CD4-positive, alpha-beta memory T cell (primary cell): Measurements from ENCODE around the gene SYTL3. TPM values are rescaled to one million over a fixed set of nuclear protein-coding genes. Genes with fewer than 3 reads are reported as not detected.

Experiments
- CTCF ChIA-PET: fragments of 350-600 bp; sonication (Branson Sonifier 250); formaldehyde crosslinking; loops from one replicate; lab custom pipeline; 2021; ENCODE audit warnings: inconsistent platforms; ENCODE audit not compliant: partially characterized antibody; lab: Charles Lee
- POLR2A ChIA-PET: fragments of 350-600 bp; sonication (Branson Sonifier 250); formaldehyde crosslinking; loops from one replicate; lab custom pipeline; 2021; ENCODE audit not compliant: partially characterized antibody; lab: Charles Lee
- DNase-seq, 5 donors: peaks; one replicate each; pipeline versions ENCODE4 v3.0.0 to v3.0.0-alpha.2; 2020 to 2022; ENCODE audit warnings: mixed read lengths in 1 of 5
- H3K27ac ChIP-seq: one replicate; pipeline ENCODE4 v1.7.0; 2013; ENCODE audit warnings: low read depth, low read length
- H3K27me3 ChIP-seq: 2 replicates; pipeline ENCODE4 v1.7.0; 2013; ENCODE audit warnings: mild to moderate bottlenecking, low read length, moderate library complexity; ENCODE audit not compliant: insufficient read depth
- H3K36me3 ChIP-seq: 2 replicates; pipeline ENCODE4 v1.7.0; 2013; ENCODE audit warnings: mild to moderate bottlenecking, low read length, moderate library complexity; ENCODE audit not compliant: insufficient read depth
- H3K4me1 ChIP-seq: 2 replicates; pipeline ENCODE4 v1.7.0; 2013; ENCODE audit warnings: mild to moderate bottlenecking, low read length, moderate library complexity; ENCODE audit not compliant: insufficient read depth
- H3K4me3 ChIP-seq, 2 donors: one replicate each; pipeline ENCODE4 v1.7.0; 2013; ENCODE audit warnings: low read length in 2 of 2, mild to moderate bottlenecking in 1 of 2
- H3K9me3 ChIP-seq, 2 donors: one replicate each; pipeline ENCODE4 v1.7.0; 2013; ENCODE audit warnings: low read length in 2 of 2, control low read depth in 1 of 2; ENCODE audit not compliant: control insufficient read depth in 1 of 2
- H3K27ac Mint-ChIP-seq, 7 donors: one replicate each; pipeline ENCODE4 v1.8.0; 2020 to 2021; ENCODE audit warnings: mixed read lengths in 7 of 7, mild to moderate bottlenecking in 6 of 7, inconsistent platforms in 3 of 7, moderate library complexity in 3 of 7
- H3K27me3 Mint-ChIP-seq, 2 donors: one replicate each; pipeline ENCODE4 v1.8.0; 2020 to 2021; ENCODE audit warnings: mixed read lengths in 2 of 2
- H3K36me3 Mint-ChIP-seq, 2 donors: one replicate each; pipeline ENCODE4 v1.8.0; 2020 to 2021; ENCODE audit warnings: mixed read lengths in 2 of 2, inconsistent platforms in 1 of 2, mild to moderate bottlenecking in 1 of 2
- H3K4me1 Mint-ChIP-seq, 4 donors: one replicate each; pipeline ENCODE4 v1.8.0; 2020 to 2021; ENCODE audit warnings: mixed read lengths in 4 of 4, mild to moderate bottlenecking in 1 of 4
- H3K4me3 Mint-ChIP-seq, 8 donors: one replicate each; pipeline ENCODE4 v1.8.0; 2020 to 2021; ENCODE audit warnings: mixed read lengths in 8 of 8, mild to moderate bottlenecking in 7 of 8, moderate library complexity in 6 of 8, inconsistent platforms in 3 of 8
- H3K9me3 Mint-ChIP-seq, 8 donors: one replicate each; pipeline ENCODE4 v1.8.0; 2020 to 2021; ENCODE audit warnings: mixed read lengths in 8 of 8, mild to moderate bottlenecking in 5 of 8, inconsistent platforms in 3 of 8, moderate library complexity in 1 of 8
- intact Hi-C: fragments of 100-400 bp; cut with micrococcal nuclease; formaldehyde crosslinking; loops from one replicate; pipeline ENCODE4 v1.15.1; 2023
- polyA plus RNA-seq, 2 donors: library from polyadenylated mRNA; unstranded; fragments of 300-500 nt; fragmentation: Illumina TruSeq; gene quantifications; one replicate each; pipeline ENCODE4 v1.2.3, GENCODE V29; 2021
- total RNA-seq, 2 experiments: library from RNA; stranded (reverse); gene quantifications; one replicate each; pipeline ENCODE4 v1.2.3, GENCODE V29; 2021

The SYTL3 gene
- total and polyA plus RNA-seq, 4 experiments from 2014 or later = 11.9 to 24.3 (median 17.8) TPM

DNA sequence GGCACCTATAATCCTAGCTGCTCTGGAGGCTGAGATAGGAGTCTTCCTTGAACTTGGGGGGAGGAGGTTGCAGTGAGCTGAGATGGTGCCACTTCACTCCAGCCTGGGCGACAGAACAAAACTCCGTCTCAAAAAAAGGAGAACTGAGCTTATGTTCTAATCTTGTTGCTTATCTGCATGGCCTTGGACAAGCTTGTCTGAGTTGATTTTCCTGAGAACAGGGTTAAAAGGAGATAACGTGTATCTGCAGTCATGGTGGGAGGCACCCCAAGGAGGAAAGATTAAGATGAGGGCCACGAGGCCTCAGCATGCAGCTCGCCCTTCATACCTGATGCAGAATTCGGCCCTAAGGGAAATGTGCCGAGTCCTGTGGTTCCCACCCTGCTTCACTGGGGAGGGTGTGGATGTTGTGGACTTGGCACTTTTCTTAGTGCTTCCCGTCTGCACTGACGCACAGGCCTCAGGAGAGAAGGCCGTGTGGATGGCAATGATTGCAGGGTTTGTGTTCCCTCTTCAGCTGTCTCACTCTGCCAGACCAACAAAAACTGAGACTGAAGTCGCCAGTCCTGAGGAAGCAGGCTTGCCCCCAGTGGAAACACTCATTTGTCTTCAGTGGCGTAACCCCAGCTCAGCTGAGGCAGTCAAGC lies 113.1 kb downstream of the SYTL3 start:
- ChIA-PET CTCF (interaction anchor here (0.7 to 1.5 kb wide), 5 partner anchors 10 to 211 kb away, joined by 3 to 4 read pairs (median 3); no protein-coding TSS in a partner anchor), POLR2A (interaction anchor here (1.1 to 1.7 kb wide), 4 partner anchors 10 to 106 kb away, joined by 3 to 7 read pairs (median 4); no protein-coding TSS in a partner anchor)
- Mint-ChIP-seq H3K36me3 (peaks cover 40 to 74% of the 10 kb centered on the region in 2 donors), H3K9me3 (peaks cover 0 to 5% (median 0%) of the 10 kb centered on the region in 8 donors), H3K27ac (peak overlapping the region; percentile 26 to 91 (median 65)), H3K27me3 (no peaks in the 10 kb centered on the region), H3K4me1 (peaks cover 0 to 16% (median 1%) of the 10 kb centered on the region in 4 donors), H3K4me3 (no peak overlapping the region)
- no peaks in the 10 kb centered on the region for H3K27me3 ChIP-seq
- H3K36me3 ChIP-seq = peaks cover 40% of the 10 kb centered on the region
- DNase-seq = no peak
- no peak overlapping the region for H3K27ac ChIP-seq
- intact Hi-C loops = no loop called here
- H3K4me3 ChIP-seq = no peak overlapping the region
- no peaks in the 10 kb centered on the region for H3K9me3 ChIP-seq
- H3K4me1 ChIP-seq = no peaks in the 10 kb centered on the region

DNA sequence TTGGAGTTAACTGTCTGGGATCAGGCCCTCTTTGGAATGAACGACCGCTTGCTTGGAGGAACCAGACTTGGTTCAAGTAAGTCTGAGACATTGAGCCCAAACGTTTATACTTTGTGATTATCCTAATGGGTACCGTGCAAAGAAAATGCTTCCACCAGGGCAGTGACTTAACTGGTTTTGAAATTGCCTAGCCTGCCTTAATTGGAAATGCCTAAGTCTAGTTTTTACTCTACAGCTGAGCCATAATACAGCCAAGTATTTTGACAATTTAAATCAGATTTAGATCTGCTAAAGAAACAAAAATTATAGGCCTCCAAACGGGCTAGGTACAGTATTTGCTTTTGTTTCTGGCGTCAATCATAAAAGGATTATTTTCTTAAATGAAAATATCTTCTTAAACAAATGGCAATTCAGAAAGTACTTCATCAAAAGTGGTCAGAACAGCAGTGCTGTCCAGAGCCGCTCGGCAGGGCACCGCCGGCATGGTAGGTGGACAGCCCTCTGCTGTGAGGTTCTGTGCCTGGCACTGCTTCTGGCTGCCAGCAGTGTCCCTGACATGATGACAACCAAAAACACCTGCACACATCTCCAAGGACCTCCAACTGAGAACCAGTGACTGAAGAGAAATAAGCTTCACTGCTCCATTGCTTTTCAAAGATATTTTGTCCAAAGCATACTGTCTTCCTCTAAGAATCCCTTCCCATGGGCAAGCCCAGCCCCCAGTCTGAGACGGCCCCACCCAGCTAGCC lies 113.8 kb downstream of the SYTL3 start:
- POLR2A ChIA-PET = interaction anchor here (1.0 to 1.7 kb wide), 6 partner anchors 9 to 236 kb away, joined by 3 to 7 read pairs (median 3); partner anchors contain the start of gene RSPH3
- Mint-ChIP-seq H3K27ac (peak overlapping the region; percentile 19 to 90 (median 29)), H3K36me3 (peaks cover 47 to 80% of the 10 kb centered on the region in 2 donors), H3K27me3 (no peaks in the 10 kb centered on the region), H3K9me3 (peaks cover 0 to 5% (median 0%) of the 10 kb centered on the region in 8 donors), H3K4me1 (peaks cover 0 to 16% (median 1%) of the 10 kb centered on the region in 4 donors), H3K4me3 (peak overlapping the region in 1 of 8 donors; percentile 22)
- Histone ChIP-seq H3K9me3 (no peaks in the 10 kb centered on the region), H3K4me3 (no peak overlapping the region), H3K4me1 (no peaks in the 10 kb centered on the region), H3K27me3 (no peaks in the 10 kb centered on the region), H3K36me3 (peaks cover 47% of the 10 kb centered on the region), H3K27ac (no peak overlapping the region)
- DNase-seq = no peak
- intact Hi-C loops = no loop called here
- CTCF ChIA-PET = interaction anchor here (0.9 to 1.5 kb wide), 5 partner anchors 9 to 210 kb away, joined by 3 to 4 read pairs (median 3); no protein-coding TSS in a partner anchor

DNA sequence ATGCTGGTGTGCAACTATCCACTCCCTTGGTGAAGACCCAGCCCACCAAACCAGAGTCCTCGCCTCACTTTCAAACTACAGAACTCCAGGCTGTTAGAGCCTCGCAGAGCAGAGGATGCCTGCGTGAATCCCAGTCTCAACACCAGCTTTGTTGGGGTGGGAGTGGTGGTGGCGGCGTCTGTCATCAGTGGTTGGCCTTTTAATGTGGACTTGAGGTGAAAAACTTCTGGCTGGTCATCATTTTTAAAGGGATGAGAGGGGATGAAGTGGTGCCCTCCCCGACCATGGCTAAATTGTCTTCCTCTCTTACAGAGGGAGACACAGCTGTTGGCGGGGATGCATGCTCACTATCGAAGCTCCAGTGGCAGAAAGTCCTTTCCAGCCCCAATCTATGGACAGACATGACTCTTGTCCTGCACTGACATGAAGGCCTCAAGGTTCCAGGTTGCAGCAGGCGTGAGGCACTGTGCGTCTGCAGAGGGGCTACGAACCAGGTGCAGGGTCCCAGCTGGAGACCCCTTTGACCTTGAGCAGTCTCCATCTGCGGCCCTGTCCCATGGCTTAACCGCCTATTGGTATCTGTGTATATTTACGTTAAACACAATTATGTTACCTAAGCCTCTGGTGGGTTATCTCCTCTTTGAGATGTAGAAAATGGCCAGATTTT lies 114.5 kb downstream of the SYTL3 start:
- POLR2A ChIA-PET = interaction anchor here (1.0 to 1.5 kb wide), 5 partner anchors 25 to 236 kb away, joined by 3 to 5 read pairs (median 3); partner anchors contain the start of gene RSPH3
- intact Hi-C loops = no loop called here

GRCh38 chr6:158764926-158765325 lies 115.1 kb downstream of the SYTL3 start:
- no peak overlapping the region for H3K4me3 Mint-ChIP-seq
- Histone ChIP-seq H3K4me3 (no peak overlapping the region), H3K36me3 (peaks cover 60% of the 10 kb centered on the region), H3K27me3 (no peaks in the 10 kb centered on the region), H3K9me3 (no peaks in the 10 kb centered on the region), H3K4me1 (no peaks in the 10 kb centered on the region), H3K27ac (no peak overlapping the region)
- peaks cover 0 to 24% (median 1%) of the 10 kb centered on the region in 4 donors for H3K4me1 Mint-ChIP-seq
- CTCF ChIA-PET = no interaction called here
- DNase-seq = no peak
- H3K36me3 Mint-ChIP-seq = peaks cover 59 to 88% of the 10 kb centered on the region in 2 donors
- peak overlapping the region in 5 of 7 donors; percentile 32 to 90 (median 63) for H3K27ac Mint-ChIP-seq
- POLR2A ChIA-PET = interaction anchor here (1.1 to 1.6 kb wide), 5 partner anchors 24 to 235 kb away, joined by 3 to 5 read pairs (median 4); partner anchors contain the start of gene RSPH3
- intact Hi-C loops = no loop called here
- no peaks in the 10 kb centered on the region for H3K27me3 Mint-ChIP-seq
- H3K9me3 Mint-ChIP-seq = peaks cover 0 to 5% (median 0%) of the 10 kb centered on the region in 8 donors

More for the DNA sequence above, 114.5 kb downstream of the SYTL3 start:
- Mint-ChIP-seq H3K4me1 (peaks cover 0 to 18% (median 1%) of the 10 kb centered on the region in 4 donors), H3K36me3 (peaks cover 52 to 84% of the 10 kb centered on the region in 2 donors), H3K27ac (peak overlapping the region; percentile 25 to 90 (median 61)), H3K4me3 (peak overlapping the region in 1 of 8 donors; percentile 22), H3K27me3 (no peaks in the 10 kb centered on the region), H3K9me3 (peaks cover 0 to 5% (median 0%) of the 10 kb centered on the region in 8 donors)
- H3K9me3 ChIP-seq = no peaks in the 10 kb centered on the region
- CTCF ChIA-PET = interaction anchor here (1.1 to 1.5 kb wide), 2 partner anchors 63 to 209 kb away, joined by 3 to 4 read pairs; no protein-coding TSS in a partner anchor
- no peak overlapping the region for H3K27ac ChIP-seq
- H3K4me3 ChIP-seq = no peak overlapping the region
- no peak for DNase-seq
- H3K4me1 ChIP-seq = no peaks in the 10 kb centered on the region
- no peaks in the 10 kb centered on the region for H3K27me3 ChIP-seq
- H3K36me3 ChIP-seq = peaks cover 54% of the 10 kb centered on the region

DNA sequence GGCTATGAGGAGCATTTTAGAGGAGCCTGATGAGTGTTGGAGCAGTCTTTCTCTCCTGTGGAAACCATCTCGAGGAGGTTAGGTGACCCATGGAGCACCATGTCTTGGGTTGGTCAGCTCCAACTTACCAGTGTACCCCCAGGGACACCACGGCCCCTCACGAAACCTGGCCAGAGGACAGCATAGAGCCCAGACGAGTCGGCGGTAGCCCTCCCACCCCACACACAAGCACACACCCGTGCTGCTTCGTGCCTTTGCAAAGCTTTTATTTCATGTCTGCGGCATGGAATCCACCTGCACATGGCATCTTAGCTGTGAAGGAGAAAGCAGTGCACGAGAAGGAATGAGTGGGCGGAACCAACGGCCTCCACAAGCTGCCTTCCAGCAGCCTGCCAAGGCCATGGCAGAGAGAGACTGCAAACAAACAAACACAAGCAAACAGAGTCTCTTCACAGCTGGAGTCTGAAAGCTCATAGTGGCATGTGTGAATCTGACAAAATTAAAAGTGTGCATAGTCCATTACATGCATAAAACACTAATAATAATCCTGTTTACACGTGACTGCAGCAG lies 115.7 kb downstream of the SYTL3 start:
- intact Hi-C loops = no loop called here
- peaks cover 65 to 91% of the 10 kb centered on the region in 2 donors for H3K36me3 Mint-ChIP-seq
- DNase-seq = no peak
- ChIA-PET CTCF (interaction anchor here (0.7 kb wide), 1 partner anchor 61 kb away, joined by 3 read pairs; no protein-coding TSS in a partner anchor), POLR2A (interaction anchor here (1.4 to 1.6 kb wide), 3 partner anchors 23 to 103 kb away, joined by 4 to 5 read pairs (median 5); no protein-coding TSS in a partner anchor)
- Histone ChIP-seq H3K27me3 (no peaks in the 10 kb centered on the region), H3K9me3 (no peaks in the 10 kb centered on the region), H3K36me3 (peaks cover 66% of the 10 kb centered on the region), H3K27ac (no peak overlapping the region), H3K4me1 (no peaks in the 10 kb centered on the region), H3K4me3 (no peak overlapping the region)
- peaks cover 0 to 5% (median 0%) of the 10 kb centered on the region in 8 donors for H3K9me3 Mint-ChIP-seq
- no peak overlapping the region for H3K4me3 Mint-ChIP-seq
- H3K4me1 Mint-ChIP-seq = peaks cover 2 to 31% (median 4%) of the 10 kb centered on the region in 4 donors
- no peaks in the 10 kb centered on the region for H3K27me3 Mint-ChIP-seq
- H3K27ac Mint-ChIP-seq = peak overlapping the region in 3 of 7 donors; percentile 52 to 90 (median 77)
